ENCODE measurements around the gene PPARG.

- TF ChIP-seq, protein P1, sequence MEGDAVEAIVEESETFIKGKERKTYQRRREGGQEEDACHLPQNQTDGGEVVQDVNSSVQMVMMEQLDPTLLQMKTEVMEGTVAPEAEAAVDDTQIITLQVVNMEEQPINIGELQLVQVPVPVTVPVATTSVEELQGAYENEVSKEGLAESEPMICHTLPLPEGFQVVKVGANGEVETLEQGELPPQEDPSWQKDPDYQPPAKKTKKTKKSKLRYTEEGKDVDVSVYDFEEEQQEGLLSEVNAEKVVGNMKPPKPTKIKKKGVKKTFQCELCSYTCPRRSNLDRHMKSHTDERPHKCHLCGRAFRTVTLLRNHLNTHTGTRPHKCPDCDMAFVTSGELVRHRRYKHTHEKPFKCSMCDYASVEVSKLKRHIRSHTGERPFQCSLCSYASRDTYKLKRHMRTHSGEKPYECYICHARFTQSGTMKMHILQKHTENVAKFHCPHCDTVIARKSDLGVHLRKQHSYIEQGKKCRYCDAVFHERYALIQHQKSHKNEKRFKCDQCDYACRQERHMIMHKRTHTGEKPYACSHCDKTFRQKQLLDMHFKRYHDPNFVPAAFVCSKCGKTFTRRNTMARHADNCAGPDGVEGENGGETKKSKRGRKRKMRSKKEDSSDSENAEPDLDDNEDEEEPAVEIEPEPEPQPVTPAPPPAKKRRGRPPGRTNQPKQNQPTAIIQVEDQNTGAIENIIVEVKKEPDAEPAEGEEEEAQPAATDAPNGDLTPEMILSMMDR (IDR thresholded peaks at IDR 0.05; ENCODE audit: low read length), result no peak
- TF ChIP-seq EZH2 (optimal IDR thresholded peaks at IDR 0.05; ENCODE audit: low read depth, low read length) (no peak), EZH2phosphoT487 (IDR thresholded peaks at IDR 0.05; ENCODE audit: low read length) (no peak)
These were observed 131.5 kb downstream of the PPARG start for GRCh38 chr3:12420393-12420792.

All from MM.1S (cell line).